OCI-LY1 (cell line): Measurements from ENCODE around the gene RHBDF1.
"Not testable (repeated sequence)": the region's sequence is repeated elsewhere in the genome, so short reads cannot be mapped to it uniquely, and the experiment has no call there.

Experiments
- CTCF ChIP-seq: fragments of 200-600 bp; sonication (generic), shearing (Covaris generic); IDR thresholded peaks from 2 replicates; pipeline ENCODE4 v1.5.1; 2017; ENCODE audit warnings: mild to moderate bottlenecking, antibody characterized with exemption, low read length, moderate library complexity, mixed read lengths
- EZH2 ChIP-seq: fragments of 200-600 bp; sonication (generic), shearing (Covaris generic); IDR thresholded peaks from 2 replicates; pipeline ENCODE4 v1.8.0; 2017; ENCODE audit warnings: borderline replicate concordance, mixed run types, mild to moderate bottlenecking, antibody characterized with exemption, low read length, moderate library complexity, mixed read lengths

- TF ChIP-seq CTCF, EZH2: not testable (repeated sequence)
Measured at GRCh38 chr16:46510-46909, 25.9 kb downstream of the RHBDF1 start.
